Measurements from ENCODE around the gene KIAA0319L. TPM values are rescaled to one million over a fixed set of nuclear protein-coding genes. Genes with fewer than 3 reads are reported as not detected.

Gene KIAA0319L
- total and polyA plus RNA-seq, 11 donors: 21.0 to 108 (median 76.6) TPM

DNA sequence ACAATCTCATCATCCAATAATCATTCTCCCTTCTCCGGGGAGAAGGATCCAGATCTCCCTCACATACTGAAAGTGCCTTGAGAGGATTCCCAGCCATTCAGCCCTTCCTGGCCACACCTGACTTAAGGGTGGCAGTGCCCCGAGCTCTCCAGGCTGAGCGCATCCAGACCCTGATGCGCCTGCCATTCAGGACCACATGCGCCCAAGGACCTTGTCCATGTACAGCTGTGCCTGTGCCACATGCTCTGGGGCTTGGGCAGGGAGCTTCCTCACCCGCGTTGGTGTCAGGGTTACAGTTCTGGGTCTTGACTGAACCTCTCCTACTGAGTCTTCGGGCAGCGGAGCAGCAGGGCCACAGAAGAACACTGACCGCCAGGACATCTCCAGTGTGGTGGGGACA is 121.1 kb downstream of the KIAA0319L start:
- no peaks in the 10 kb centered on the region for H3K27me3 ChIP-seq
- H3K27ac ChIP-seq: no peak overlapping the region
- no peaks in the 10 kb centered on the region for H3K4me1 ChIP-seq
- H3K4me3 ChIP-seq: no peak overlapping the region
- TF ChIP-seq, protein P1, sequence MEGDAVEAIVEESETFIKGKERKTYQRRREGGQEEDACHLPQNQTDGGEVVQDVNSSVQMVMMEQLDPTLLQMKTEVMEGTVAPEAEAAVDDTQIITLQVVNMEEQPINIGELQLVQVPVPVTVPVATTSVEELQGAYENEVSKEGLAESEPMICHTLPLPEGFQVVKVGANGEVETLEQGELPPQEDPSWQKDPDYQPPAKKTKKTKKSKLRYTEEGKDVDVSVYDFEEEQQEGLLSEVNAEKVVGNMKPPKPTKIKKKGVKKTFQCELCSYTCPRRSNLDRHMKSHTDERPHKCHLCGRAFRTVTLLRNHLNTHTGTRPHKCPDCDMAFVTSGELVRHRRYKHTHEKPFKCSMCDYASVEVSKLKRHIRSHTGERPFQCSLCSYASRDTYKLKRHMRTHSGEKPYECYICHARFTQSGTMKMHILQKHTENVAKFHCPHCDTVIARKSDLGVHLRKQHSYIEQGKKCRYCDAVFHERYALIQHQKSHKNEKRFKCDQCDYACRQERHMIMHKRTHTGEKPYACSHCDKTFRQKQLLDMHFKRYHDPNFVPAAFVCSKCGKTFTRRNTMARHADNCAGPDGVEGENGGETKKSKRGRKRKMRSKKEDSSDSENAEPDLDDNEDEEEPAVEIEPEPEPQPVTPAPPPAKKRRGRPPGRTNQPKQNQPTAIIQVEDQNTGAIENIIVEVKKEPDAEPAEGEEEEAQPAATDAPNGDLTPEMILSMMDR (IDR thresholded peaks at IDR 0.05): no peak
- no peak for TF ChIP-seq POLR2A (IDR thresholded peaks at IDR 0.05)
- ATAC-seq (no peak), DNase-seq (no peak)
- WGBS, 4 donors: 94 to 99% (median 95%) methylated on average over 10 of the region's 10 CpGs
- H3K36me3 ChIP-seq: peaks cover 0 to 95% (median 81%) of the 10 kb centered on the region in 9 donors
- intact Hi-C loops (cut with DNase I): no loop called here
- no peaks in the 10 kb centered on the region for H3K9me3 ChIP-seq

DNA sequence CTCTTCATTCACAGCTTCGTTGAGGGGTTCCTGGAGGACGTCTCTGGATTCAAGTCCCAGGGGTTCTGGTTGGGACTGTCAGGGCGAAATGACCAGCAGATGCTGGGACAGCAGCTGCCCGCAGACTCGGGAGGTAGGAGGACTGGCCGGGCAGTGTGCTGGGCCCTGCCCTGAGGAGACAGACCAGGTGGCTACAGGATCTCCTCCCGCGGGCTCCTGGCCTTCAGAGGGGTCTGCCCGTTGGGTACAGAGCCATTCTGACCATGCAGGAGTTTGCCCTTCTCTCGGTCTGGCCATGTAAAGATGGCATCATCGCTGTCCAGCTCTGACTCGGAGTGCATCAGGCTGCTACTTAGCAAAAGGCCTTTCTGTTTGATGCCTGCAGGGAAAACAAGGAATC is 122.5 kb downstream of the KIAA0319L start:
- Histone ChIP-seq H3K27me3 (no peaks in the 10 kb centered on the region), H3K27ac (no peak overlapping the region), H3K9me3 (no peaks in the 10 kb centered on the region), H3K36me3 (peaks cover 0 to 83% (median 67%) of the 10 kb centered on the region in 9 donors), H3K4me1 (no peaks in the 10 kb centered on the region), H3K4me3 (no peak overlapping the region)
- WGBS, 4 donors: 83 to 93% (median 90%) methylated on average over 6 to 12 of the region's 12 CpGs
- TF ChIP-seq, protein P1 (IDR thresholded peaks at IDR 0.05): no peak
- no peak for TF ChIP-seq POLR2A (IDR thresholded peaks at IDR 0.05)
- no peak for ATAC-seq
- intact Hi-C loops (cut with DNase I): no loop called here
- no peak for DNase-seq

DNA sequence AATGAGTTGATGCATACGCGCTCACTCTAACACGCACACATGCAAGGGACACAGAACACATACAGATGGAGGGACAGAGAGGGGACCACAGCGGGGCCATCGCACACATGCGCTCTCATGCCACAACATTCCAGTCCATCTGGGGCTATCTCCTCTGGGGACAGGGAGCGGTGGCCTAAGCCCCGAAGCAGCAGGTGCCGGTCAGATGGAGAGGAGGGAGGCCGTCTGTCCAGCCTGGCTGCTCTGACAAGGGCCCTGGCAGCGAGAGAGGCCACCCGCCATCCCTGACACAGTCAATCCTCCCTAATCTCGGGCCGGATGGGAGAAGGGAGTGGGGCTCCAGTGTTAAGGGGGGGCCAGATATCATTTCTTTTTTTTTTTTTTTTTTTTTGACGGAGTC is 123.5 kb downstream of the KIAA0319L start:
- H3K4me1 ChIP-seq: no peaks in the 10 kb centered on the region
- TF ChIP-seq, protein P1 (IDR thresholded peaks at IDR 0.05): no peak
- TF ChIP-seq POLR2A (IDR thresholded peaks at IDR 0.05): no peak
- peaks cover 0 to 74% (median 58%) of the 10 kb centered on the region in 9 donors for H3K36me3 ChIP-seq
- DNase-seq (no peak), ATAC-seq (peak in 1 of 4 donors; percentile 5)
- no peak overlapping the region for H3K27ac ChIP-seq
- no peaks in the 10 kb centered on the region for H3K9me3 ChIP-seq
- no peak overlapping the region for H3K4me3 ChIP-seq
- no peaks in the 10 kb centered on the region for H3K27me3 ChIP-seq
- intact Hi-C loops (cut with DNase I): no loop called here
- 81 to 89% (median 87%) methylated on average over 14 to 15 of the region's 15 CpGs for WGBS, 4 donors

DNA sequence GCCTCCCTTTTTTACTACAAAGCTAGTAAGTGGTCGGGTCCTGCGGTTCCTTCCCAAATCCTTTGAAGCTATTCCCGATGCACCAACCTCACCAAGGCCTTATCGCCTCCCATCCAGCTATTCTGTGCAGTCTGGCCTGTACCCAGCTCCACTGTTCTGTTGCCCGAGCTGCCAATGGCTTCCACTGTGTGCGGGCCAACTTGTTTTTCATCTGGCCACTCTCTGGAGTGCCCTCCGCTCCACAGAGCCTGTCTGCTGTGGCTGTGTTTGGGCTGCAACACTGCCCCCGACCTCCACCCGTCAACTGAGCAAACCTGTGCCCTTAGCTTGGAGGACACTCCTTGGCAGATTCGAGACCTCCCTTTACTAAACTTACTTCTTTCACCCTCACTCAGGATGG is 125.0 kb downstream of the KIAA0319L start:
- Histone ChIP-seq H3K9me3 (no peaks in the 10 kb centered on the region), H3K36me3 (peaks cover 0 to 60% (median 49%) of the 10 kb centered on the region in 9 donors), H3K27me3 (no peaks in the 10 kb centered on the region), H3K27ac (no peak overlapping the region), H3K4me1 (no peaks in the 10 kb centered on the region), H3K4me3 (no peak overlapping the region)
- no peak for DNase-seq
- no peak for ATAC-seq
- intact Hi-C loops (cut with DNase I): no loop called here
- TF ChIP-seq POLR2A (IDR thresholded peaks at IDR 0.05): no peak
- TF ChIP-seq, protein P1 (IDR thresholded peaks at IDR 0.05): no peak
- 91 to 95% (median 94%) methylated on average over 10 of the region's 10 CpGs for WGBS, 4 donors
